NCI-H146 treated with DMSO at 0.1 percent for 48 hours (cell line): Measurements from ENCODE around the gene KRTAP5-9.
"Not testable (repeated sequence)": the region's sequence is repeated elsewhere in the genome, so short reads cannot be mapped to it uniquely, and the experiment has no call there.

Experiments
- DNase-seq: peaks from one replicate; lab custom pipeline; 2025; ENCODE audit not compliant: unreplicated experiment; lab: John Stamatoyannopoulos, UW

KRTAP5-9 gene

DNA sequence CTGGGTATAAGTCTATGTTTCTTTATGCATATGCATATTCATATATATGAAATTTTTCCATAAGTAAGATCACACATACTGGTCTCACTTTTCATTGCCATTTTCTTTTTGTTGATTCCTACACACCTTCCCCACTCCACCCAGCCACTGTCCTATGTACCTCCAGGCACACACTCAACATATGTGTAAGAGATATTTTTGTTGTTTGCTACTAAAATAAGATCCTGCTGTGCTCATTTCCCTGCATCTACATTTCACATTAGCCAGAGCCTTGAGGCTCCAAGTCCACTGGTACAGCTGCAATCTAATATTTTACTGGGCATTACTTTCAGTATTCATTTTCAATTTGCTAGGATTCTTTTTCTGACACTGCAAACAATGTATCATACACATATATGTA lies 9.0 kb downstream of the KRTAP5-9 start:
- DNase-seq, result no peak

DNA sequence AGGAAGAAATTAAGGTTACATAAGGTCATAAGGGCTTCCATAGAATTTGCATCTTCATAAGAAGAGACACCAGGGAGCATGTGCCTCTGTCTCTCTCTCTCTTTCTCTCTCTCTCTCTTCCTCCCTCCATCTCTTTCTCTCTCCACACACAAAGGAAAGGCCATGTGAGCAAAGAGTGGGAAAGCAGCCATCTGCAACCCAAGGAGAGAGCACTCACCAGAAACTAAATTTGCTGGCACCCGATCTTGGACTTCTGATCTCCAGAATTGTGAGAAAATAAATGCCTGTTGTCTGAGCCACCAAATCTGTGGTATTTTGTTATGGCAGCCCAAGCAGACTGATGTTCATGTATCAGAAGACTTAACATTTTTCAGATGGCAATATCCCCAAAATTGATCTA lies 10.8 kb downstream of the KRTAP5-9 start:
- DNase-seq, result no peak

DNA sequence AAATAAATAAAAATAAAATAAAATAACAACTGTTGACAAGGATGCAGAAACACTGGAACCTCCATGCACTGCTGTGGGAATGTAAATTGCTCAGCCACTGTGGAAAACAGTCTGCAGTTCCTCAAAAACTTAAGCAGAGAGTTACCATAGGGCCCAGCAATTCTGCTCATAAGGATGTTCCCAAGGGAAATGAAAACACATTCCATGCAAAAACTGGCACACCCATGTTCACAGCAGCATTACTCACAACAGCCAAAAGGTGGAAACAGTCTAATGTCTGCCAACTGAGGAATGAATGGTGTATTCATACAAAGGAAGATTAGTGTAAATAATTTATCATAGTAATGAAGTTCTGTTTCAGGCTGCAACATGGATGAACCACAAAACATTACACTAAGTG lies 13.9 kb downstream of the KRTAP5-9 start:
- no peak for DNase-seq

DNA sequence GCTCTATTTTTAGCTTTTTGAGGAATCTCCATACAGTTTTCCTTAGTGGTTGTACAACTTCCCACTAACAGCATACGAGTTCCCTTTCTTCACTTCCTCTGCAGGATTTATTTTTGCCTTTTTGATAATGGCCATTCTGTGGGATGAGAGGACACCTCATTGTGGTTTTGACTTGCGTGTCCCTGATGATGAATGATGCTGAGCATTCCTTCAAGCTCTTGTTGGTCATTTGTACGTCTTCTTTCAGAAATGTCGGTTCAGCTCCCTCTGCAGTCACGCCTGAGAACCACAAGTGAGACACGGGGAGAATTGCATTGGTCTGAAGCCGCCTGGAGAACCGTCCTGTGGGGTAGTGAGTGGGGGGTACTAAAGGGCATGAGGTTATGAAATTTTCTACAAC lies 15.2 kb downstream of the KRTAP5-9 start:
- DNase-seq, result no peak

DNA sequence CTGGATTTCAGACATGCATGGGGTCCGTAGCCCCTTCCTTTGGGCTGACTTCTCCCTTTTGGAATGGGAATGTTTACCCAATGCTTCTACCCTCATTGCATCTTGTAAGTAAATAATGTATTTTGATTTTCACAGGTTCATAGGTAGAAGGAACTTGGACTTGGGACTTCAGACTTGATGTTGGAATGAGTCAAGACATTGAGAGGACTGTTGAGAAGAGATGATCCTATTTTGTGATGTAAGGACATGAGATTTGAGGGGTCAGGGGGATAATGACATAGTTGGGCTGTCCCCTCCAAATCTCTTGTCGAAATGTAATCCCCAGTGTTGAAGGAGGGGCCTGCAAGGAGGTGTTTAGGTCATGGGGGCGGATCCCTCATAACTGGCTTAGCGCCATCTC lies 16.2 kb downstream of the KRTAP5-9 start:
- DNase-seq, result no peak

DNA sequence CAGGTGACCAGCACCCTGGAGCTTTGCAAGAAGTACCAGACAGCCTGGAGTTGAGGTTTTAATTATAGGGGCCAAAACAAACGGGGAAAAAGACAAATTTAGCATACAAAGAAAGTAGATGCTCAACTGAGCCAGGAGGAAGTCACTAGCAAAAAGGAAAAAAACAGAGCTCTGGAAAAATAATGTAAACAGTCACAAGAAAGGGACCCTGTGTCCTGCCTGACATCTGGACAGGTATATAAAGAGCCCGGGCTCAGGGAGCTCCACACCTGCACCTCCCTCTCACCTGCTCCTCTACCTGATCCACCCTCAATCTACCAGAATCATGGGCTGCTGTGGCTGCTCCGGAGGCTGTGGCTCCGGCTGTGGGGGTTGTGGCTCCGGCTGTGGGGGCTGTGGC lies 17.0 kb downstream of the KRTAP5-9 start, which contains the start of gene KRTAP5-10:
Gene KRTAP5-10 (plus strand): TSS at position 301 of the 400 bp plus-strand sequence. CDS start 25 bp downstream, at position 326.
- DNase-seq, result no peak

DNA sequence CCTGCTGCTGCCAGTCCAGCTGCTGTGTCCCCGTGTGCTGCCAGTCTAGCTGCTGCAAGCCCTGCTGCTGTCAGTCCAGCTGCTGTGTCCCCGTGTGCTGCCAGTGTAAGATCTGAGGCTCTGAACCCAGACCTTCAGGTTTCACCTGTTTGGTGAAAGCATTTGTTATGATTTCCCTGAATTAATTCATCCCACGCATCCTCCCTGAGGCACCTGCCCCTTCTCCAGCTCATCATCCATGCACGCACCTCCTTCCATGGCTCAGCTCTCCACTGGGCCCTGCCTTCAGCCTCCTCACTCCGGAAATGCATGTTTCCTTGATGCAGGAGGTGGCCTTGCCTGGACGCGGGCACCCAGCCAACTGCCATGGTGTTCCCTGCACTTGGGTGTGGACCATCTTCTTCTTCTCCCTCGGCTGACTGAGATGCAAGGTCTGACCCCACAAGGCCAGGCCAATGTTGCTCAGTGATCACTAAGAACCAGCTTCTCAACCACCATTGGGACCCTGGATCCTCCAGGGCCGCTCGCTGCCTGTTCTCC lies 17.9 kb downstream of the KRTAP5-9 start:
- DNase-seq, result no peak

DNA sequence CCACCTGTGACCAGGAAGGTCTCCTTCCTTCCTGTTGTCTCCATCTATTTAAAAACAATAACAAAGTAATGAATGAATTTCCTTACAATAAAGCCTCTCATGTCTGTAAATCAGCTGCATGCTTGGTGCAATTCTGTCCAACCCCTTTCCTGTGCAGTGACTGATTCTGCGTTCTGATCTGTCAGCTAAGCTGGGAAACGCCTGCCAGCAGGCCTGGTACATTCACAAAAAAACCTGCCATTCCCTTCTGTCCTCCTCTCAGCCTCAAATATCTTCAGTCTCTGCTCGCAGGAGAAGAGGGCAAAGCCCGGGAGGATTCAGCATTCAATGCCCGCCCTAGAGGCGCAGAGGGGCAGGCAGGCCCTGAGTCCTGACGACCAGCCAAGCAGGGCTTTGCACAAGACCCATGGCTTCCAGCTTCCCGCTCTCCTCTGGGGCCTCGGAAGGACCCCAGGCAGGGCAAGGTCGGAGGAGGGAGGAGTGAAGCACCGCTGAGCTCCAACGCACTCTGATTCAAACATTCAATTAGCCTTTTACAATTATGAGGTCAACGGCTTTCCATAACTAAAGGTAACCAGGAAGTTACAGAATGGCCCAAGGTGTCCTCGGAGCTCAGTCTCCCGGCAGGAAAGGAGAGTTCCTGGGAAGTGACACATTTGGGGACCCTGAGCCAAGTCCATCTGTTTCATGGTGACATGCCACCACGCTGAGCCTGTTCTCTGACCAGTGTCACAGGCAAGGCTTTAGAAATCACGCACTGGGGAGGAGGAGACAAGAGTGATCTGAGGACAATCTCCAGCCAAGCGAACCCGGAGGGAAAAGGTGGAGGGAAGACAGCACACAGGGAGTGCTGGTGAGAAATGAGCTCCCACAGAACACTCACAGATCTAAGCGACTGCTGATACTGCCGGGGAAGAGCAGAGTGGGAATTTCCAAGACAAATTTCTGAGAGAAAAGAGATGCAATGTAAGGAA lies 18.7 kb downstream of the KRTAP5-9 start:
- DNase-seq, result not testable (repeated sequence)

DNA sequence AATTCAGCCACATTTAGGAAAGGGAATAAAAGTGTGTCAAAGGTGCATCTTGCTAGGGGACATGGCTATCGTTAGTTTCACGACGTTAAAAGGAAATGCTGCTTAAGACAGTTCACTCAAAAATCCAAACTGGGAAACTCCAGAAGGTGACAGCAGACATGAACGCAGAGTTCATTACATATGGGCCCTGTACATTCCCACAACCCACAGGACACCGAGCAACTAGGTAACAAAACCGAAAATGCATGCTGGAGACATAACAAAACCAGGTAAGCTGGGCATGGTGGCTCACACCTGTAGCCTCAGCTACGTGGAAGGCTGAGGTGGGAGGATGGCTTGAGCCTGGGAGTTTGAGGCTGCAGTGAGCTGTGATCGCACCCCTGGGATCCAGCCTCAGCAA lies 19.4 kb downstream of the KRTAP5-9 start:
- not testable (repeated sequence) for DNase-seq

DNA sequence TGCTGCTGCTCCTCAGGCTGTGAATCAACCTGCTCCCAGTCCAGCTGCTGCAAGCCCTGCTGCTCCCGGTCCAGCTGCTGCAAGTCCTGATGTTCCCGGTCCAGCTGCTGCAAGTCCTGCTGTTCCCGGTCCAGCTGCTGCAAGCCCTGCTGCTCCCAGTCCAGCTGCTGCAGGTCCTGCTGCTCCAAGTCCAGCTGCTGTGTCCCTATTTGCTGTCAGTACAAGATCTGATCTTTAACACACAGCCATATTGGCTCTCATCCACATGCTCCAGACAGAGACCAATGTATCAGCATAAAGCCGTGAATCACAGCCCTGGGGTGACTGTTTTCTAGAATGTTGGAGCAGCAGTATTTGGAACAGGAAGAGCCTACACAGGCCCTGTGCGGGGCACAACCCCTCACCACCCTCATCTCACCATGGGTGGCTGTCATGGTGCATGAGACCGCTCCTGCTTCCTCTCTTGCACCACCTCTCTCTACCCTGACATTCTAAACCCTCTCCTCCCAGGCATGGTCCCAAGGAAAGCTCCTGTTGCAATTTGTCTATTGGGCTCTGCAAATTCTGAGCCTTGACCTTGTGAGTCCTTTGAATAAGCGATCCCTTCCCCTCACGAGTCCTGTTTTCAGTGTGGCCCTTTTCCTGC lies 20.6 kb downstream of the KRTAP5-9 start:
- DNase-seq, result no peak

DNA sequence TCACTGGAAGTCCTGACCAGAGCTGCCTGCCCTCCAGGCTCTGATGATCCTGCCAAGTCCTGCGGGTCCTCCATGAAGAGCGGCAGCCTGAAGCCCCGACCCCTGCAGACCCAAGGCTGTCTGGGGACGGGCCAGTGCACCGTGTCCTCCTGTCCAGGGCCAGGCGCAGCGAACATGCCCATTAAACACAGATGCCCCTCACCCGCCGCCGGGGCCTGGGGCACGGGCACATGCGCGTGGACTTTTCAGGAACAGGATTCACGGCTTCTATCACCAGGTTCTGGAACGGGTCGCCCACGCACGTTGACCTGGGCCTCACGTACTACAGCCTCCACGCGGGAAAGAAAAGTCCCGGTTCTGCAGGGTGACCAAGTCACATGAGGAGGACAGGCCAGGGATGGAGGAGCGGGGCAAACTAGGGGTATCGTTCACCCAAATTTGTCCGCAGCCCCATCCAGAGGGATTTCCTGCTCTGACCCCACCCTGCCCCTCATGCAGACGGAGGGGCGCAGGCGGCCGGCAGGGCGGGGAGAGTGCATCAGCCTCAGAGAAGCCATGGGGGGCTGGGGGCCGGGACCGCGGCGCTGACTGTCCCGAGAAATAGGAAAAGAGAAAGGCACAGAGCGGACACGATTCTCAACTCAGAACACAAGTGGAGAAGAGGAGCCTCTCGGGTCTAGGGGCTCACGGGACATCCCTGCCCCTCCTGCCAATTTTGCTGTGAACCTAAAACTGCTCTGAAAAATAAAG lies 23.1 kb downstream of the KRTAP5-9 start:
- not testable (repeated sequence) for DNase-seq

DNA sequence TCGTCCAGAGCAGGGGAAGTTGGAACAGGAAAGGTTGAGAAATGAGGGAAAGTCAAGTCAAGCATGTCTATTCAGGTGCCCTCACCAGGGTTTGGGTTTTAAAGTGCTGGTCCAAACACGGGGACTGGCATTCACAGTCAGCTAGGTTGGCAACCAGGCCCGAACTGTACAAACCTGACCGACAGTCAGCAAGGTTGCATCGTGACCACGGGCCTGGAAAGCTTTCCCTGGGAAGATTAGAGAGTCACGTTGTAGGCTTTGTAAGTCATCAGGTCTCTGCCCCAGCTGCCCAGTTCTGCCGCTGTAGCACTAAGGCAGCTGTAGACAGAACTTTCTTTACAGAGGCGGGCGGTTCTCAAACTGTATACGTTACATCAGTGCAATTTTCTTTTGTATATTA lies 24.6 kb downstream of the KRTAP5-9 start:
- no peak for DNase-seq

DNA sequence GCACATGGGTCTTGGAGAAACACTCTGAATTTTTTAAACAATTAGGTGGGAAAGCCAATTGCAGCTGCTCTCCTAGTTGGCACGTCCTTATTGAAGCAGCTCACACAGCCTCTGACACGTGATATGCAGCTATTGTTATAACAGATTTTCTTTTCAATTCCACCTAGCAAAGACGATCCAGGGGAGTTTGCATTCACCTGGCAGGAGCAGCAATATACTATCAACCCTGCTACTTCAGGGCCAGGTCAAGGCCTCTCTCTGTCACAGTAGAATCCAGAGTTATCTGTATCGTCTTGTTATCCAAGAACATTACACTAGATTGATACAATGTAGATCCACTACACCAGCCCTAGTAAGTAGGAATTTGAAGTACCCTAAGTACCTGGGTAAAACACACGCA lies 26.2 kb downstream of the KRTAP5-9 start:
- DNase-seq, result no peak

DNA sequence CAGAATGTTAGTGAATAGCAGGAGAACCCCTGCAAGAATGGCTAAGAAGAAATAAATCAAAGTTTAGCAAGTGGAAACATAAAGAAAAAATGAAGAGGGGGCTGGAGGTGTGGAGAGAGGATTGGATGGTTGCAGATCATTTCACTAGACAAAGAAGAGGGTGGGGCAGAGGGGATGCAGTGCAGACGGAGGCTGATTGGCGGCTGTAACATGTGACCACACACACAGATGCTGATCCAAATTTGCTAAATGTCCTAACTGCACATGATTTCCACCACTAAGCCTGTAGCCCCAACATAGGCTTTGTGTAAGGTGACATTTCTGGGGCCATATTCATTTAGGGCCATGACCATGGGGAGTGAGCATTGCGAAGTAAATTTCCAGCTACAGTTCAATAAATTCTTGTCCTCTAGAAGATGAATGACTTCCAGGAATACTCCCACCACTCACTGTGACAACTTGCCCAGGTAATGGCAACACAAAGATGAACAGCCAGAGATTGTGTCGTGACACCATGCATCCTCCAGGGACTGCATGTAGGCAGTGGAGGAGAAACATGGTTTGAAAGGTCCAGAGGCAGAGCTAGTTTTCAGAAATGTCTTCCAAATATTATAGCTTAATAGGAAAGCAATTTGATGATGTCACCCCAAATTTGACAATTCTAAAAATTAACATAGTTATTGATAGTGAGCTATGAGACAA lies 27.7 kb downstream of the KRTAP5-9 start:
- DNase-seq, result no peak

DNA sequence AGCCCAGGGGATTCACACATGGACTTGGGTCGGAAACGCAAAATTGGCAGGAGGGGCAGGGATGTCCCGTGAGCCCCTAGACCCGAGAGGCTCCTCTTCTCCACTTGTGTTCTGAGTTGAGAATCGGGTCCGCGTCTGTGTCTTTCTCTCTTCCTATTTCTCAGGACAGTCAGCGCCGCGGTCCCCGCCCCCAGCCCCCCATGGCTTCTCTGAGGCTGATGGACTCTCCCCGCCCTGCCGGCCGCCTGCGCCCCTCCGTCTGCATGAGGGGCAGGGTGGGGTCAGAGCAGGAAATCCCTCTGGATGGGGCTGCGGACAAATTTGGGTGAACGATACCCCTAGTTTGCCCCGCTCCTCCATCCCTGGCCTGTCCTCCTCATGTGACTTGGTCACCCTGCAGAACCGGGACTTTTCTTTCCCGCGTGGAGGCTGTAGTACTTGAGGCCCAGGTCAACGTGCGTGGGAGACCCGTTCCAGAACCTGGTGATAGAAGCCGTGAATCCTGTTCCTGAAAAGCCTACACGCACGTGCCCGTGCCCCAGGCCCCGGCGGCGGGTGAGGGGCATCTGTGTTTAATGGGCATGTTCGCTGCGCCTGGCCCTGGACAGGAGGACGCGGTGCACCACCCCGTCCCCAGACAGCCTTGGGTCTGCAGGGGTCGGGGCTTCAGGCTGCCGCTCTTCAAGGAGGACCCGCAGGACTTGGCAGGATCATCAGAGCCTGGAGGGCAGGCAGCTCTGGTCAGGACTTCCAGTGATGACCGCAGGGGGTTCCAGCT lies 28.7 kb downstream of the KRTAP5-9 start:
- not testable (repeated sequence) for DNase-seq

DNA sequence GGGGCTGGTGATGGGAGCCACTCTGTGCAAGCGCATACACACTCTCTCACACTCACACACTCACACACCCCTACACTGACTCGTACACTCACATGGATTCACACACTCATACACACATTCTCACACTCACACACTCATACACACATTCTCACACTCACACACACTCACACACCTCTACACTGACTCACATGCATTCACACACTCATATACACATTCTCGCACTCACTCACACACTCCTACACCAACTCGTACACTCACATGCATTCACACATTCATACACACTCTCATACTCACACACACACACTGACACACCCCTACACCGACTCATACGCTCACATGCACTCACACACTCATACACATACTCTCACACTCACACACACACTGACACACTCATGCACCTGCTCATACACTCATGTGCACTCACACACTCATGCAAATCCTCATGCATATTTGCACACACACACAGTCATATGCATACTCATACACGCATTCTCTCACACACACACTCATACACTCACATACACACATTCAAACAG lies 29.3 kb downstream of the KRTAP5-9 start:
- no peak for DNase-seq

DNA sequence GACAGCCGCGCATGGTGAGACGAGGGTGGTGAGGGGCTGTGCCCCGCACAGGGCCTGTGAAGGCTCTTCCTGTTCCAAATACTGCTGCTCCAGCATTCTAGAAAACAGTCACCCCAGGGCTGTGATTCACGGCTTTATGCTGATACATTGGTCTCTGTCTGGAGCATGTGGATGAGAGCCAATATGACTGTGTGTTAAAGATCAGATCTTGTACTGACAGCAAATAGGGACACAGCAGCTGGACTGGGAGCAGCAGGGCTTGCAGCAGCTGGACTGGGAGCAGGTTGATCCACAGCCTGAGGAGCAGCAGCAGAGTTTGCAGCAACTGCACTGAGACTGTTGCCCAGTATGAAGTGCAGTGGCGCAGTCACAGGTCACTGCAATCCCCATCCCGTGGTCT lies 31.3 kb downstream of the KRTAP5-9 start:
- not testable (repeated sequence) for DNase-seq

DNA sequence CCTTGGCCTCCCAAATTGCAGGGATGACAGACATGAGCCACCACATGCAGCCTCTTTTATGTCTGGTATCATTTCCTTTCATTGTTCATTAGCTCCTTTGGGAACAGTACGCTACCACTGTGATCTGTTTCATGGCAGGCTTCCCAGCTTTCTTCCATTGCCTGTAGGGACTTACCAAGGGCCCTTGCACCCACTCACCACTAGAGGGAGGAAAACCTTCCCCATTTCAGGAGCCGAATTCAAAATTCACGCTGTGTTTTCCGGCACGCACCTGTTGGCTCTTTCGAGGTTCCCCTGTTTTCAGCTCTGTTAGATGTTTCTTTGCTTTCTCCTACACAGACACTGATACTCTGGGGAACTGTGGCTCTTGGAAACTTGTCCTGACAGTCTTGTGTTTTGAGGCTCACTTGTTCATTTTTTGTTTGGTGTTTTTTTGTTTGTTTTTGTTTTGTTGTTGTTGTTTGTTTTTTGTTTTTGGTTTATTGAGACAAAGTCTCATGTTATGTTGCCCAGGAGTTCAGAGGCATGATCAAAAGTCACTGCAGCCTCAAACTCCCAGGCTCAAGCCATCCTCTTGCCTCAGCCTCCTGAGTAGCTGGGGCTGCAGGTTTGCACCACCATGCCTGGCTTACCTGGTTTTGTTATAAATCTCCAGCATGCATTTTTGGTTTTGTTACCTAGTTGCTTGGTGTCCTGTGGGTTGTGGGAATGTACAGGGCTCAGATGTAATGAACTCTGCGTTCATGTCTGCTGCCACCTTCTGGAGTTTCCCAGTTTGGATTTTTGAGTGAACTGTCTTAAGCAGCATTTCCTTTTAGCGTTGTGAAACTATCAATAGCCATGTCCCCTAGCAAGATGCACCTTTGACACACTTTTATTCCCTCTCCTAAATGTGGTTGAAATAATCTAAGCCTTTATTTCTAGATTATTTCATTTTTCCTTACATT lies 32.1 kb downstream of the KRTAP5-9 start:
- no peak for DNase-seq
